Activated gamma-delta T cell treated with Interleukin-2 at 50 U/mL for 16 hours (primary cell): Measurements from ENCODE around the gene ST8SIA6.
"Not testable (repeated sequence)": the region's sequence is repeated elsewhere in the genome, so short reads cannot be mapped to it uniquely, and the experiment has no call there.

Experiments used
- DNase-seq: peaks from one replicate; pipeline ENCODE4 v3.0.0-alpha.2; 2020

Gene ST8SIA6

GRCh38 chr10:17340144-17340829, 114.1 kb downstream of the ST8SIA6 start:
- DNase-seq, result no peak

DNA sequence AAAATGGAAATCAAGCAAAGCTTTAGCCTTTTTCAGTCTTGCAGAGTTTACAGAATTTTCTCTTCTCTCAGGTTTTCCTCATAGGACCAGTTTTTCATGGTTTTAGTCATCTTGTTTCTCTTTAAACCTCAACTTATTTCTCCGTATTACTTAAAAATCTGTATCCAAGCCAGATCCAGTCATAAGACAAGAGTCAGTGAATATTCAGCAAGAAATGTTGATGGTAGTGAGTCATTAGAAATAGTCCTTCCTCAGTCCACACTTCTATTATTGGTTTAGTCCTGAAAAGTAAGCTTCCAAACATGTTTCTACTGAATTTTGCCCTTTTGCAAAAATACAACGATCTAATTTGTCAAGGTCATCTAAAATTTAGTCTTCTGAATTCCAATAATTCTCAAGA, 119.3 kb downstream of the ST8SIA6 start:
- no peak for DNase-seq

- DNase-seq, result no peak
Observed at GRCh38 chr10:17330501-17330900, 123.9 kb downstream of the ST8SIA6 start.

- DNase-seq, result no peak
Observed at GRCh38 chr10:17326377-17326776, 128.0 kb downstream of the ST8SIA6 start.

GRCh38 chr10:17321957-17322356, 132.4 kb downstream of the ST8SIA6 start:
- DNase-seq, result not testable (repeated sequence)

DNA sequence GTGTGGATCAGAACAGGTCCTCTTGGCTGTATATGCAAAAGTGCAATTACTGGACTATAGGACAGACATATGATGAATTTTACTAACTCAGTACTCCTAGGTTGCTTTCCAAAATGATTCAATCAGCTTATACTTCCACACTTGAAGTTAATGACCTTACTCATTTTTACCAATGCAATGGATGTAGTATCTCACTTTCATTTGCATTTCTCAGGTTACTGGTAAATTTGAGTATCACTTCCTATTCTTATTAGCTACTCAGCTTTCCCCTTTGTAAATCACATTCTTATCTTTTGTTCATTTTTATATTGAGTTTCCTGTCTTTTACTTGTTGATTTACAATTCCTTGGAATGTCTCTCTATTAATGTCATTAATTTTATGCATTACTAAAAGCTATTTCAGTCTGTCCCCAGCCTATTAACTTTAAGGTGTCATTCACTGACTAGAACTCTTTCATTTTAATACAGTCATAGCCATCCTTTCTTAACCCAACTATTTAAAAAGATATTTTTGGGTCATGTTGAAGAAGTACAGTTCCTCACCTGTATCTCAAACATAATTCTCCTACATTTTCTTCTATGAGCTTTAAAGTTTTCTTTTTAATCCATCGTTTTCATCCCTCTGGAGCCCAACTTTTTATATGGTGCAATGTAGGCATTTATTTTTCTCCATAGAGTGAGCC, 137.8 kb downstream of the ST8SIA6 start:
- DNase-seq, result no peak

DNA sequence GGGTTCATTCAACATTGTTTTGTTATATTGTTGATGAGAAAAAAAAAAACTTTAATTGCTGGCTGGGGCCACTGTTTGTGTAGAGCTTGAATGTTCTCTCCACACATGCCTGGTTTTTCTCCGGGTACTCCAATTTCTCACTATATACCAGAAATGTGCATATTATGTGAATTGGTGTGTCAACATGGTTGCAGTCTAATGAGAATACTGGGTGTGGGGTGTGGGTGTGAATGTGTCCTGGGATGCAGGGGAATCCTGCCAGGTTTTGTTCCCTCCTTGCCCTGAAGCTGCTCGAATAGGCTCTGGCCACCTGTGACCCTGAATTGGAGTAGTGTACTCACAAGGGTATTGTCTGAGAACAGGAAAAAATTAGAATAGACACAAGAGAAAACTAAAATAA, 145.0 kb downstream of the ST8SIA6 start:
- no peak for DNase-seq

DNA sequence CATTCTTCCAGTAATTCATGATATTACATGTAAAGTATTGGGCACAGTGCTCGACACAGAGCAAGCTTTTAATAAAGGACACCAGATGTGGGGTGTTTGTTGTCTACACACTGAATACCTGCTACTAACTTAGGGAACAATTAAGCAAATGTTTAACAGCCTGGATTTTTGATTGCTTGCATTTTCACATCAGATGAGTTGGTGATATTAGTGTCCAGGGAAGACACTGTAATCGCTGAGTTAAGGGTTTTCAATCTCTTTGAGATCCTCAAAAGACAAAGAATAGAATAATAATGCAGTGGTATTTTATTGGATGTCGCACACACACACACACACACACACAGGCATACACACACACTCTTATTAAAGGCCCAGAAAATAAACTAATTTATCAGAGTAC, 147.3 kb downstream of the ST8SIA6 start:
- DNase-seq, result no peak

- no peak for DNase-seq
Observed at GRCh38 chr10:17292375-17292774, 162.0 kb downstream of the ST8SIA6 start.

DNA sequence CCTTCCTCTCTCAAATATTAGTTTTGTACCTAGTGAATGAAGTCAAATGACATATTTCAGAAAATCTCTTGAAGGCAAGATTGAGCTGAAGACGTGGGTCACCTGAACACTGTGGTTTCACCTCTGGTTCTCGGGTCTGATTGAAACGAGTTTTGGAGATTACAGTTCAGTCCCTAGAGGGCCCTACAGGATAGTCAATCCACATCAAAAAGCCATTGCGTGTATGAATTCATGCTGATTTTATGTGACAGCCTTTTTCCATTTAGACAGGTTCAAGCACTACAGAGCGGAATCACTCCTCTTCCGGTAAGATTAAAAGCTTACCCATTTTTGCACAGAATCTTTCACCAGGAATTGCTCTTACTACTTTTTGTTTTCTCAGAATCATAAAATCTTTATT, 164.2 kb downstream of the ST8SIA6 start:
- DNase-seq, result no peak

- DNase-seq, result no peak
Observed at GRCh38 chr10:17289763-17290162, 164.6 kb downstream of the ST8SIA6 start.

GRCh38 chr10:17286562-17287550, 167.5 kb downstream of the ST8SIA6 start:
- DNase-seq, result no peak

DNA sequence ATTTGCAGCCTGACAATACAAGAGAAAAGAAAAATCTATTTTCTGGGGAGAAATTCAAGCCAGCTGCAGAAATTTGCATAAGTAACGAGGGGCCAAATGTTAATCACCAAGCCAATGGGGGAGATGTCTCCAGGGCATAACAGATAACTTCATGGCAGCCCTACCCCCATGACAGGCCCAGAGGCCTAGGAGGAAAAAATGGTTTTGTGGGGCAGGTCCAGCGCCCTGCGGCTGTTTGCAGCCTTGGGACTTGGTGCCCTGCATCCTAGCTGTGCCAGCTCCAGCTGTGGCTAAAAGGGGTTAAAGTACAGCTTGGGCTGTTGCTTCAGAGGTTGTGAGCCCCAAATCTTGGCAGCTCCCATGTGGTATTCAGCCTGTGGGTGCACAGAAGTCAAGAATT, 172.1 kb downstream of the ST8SIA6 start:
- DNase-seq, result no peak

DNA sequence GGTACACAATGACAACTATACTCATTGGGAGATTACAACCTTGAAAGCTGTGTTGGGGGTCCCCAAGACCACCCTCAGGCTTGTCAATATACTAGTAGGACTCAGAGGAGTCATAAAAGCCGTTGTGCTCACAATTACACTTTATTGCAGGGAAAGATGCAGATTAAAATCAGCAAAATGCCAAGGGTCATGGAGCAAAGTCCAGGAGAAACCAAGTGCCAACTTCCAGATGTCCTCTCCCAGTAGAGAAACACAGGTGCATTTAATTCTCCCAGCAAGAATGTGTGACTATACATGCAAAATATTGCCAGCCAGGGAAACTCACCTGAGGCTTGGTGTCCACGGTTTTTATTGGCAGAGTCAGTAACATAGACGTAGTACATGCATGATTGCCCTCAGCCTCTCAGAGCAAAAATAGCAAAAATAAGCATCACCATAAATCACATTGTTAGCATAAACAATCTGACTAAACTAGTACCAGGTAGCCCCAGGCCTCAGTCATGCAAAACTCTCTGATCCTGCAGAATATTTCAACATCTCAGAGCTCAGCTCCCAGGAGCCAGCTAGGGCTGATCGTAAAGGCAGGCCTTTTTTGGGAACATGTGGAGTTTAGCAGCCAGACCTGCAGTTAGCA, 175.7 kb downstream of the ST8SIA6 start:
- no peak for DNase-seq

GRCh38 chr10:17276756-17277424, 177.5 kb downstream of the ST8SIA6 start:
- no peak for DNase-seq

GRCh38 chr10:17273403-17273802, 181.0 kb downstream of the ST8SIA6 start:
- DNase-seq, result no peak

GRCh38 chr10:17272648-17273047, 181.7 kb downstream of the ST8SIA6 start:
- no peak for DNase-seq
